SIG-M5 (cell line): Measurements from ENCODE around the gene IQSEC1.
"Not testable (repeated sequence)": the region's sequence is repeated elsewhere in the genome, so short reads cannot be mapped to it uniquely, and the experiment has no call there.

Experiments
- DNase-seq: peaks from one replicate; lab custom pipeline; 2025; lab: John Stamatoyannopoulos, UW

IQSEC1 gene

GRCh38 chr3:12893247-12893646 lies 180.0 kb downstream of the IQSEC1 start:
- DNase-seq: no peak

GRCh38 chr3:12892840-12893189 lies 180.4 kb downstream of the IQSEC1 start:
- DNase-seq: no peak

- DNase-seq: peak; percentile 8
These were observed 181.0 kb downstream of the IQSEC1 start for GRCh38 chr3:12891985-12892839.

GRCh38 chr3:12891391-12891984 lies 181.7 kb downstream of the IQSEC1 start:
- DNase-seq: no peak

- DNase-seq: no peak
These were observed 182.4 kb downstream of the IQSEC1 start for GRCh38 chr3:12890610-12891390.

GRCh38 chr3:12886736-12887135 lies 186.5 kb downstream of the IQSEC1 start:
- no peak for DNase-seq

- no peak for DNase-seq
These were observed 187.0 kb downstream of the IQSEC1 start for GRCh38 chr3:12886106-12886679.

GRCh38 chr3:12885583-12885930 lies 187.7 kb downstream of the IQSEC1 start:
- no peak for DNase-seq

GRCh38 chr3:12884790-12885582 lies 188.2 kb downstream of the IQSEC1 start:
- DNase-seq: no peak

GRCh38 chr3:12884186-12884680 lies 189.0 kb downstream of the IQSEC1 start:
- DNase-seq: no peak

- DNase-seq: no peak
These were observed 190.6 kb downstream of the IQSEC1 start for GRCh38 chr3:12882336-12883310.

GRCh38 chr3:12881858-12882257 lies 191.4 kb downstream of the IQSEC1 start:
- not testable (repeated sequence) for DNase-seq

GRCh38 chr3:12879191-12879815 lies 193.9 kb downstream of the IQSEC1 start:
- DNase-seq: no peak

GRCh38 chr3:12878758-12879157 lies 194.5 kb downstream of the IQSEC1 start:
- not testable (repeated sequence) for DNase-seq

GRCh38 chr3:12878141-12878574 lies 195.1 kb downstream of the IQSEC1 start:
- no peak for DNase-seq

GRCh38 chr3:12877040-12877439 lies 196.2 kb downstream of the IQSEC1 start:
- DNase-seq: no peak

- DNase-seq: no peak
These were observed 197.1 kb downstream of the IQSEC1 start for GRCh38 chr3:12875857-12876836.

- no peak for DNase-seq
These were observed 201.7 kb downstream of the IQSEC1 start for GRCh38 chr3:12871404-12871983.
